CD8-positive, alpha-beta memory T cell (primary cell): ENCODE measurements around the gene AGMO. TPM values are rescaled to one million over a fixed set of nuclear protein-coding genes. Genes with fewer than 3 reads are reported as not detected.

Source experiments
- CTCF ChIA-PET: fragments of 350-600 bp; sonication (Branson Sonifier 250); formaldehyde crosslinking; loops from one replicate; lab custom pipeline; 2021; ENCODE audit warnings: antibody characterized with exemption; lab: Charles Lee
- POLR2A ChIA-PET: fragments of 350-600 bp; sonication (Branson Sonifier 250); formaldehyde crosslinking; loops from one replicate; lab custom pipeline; 2021; ENCODE audit warnings: antibody characterized with exemption; lab: Charles Lee
- DNase-seq, 5 donors: peaks; one replicate each; pipeline versions ENCODE4 v3.0.0 to v3.0.0-alpha.2; 2020 to 2022; ENCODE audit warnings: mixed read lengths in 1 of 5
- H3K27ac ChIP-seq: one replicate; pipeline ENCODE4 v1.7.0; 2013; ENCODE audit warnings: low read depth, mild to moderate bottlenecking, low read length, moderate library complexity
- H3K27me3 ChIP-seq: 2 replicates; pipeline ENCODE4 v1.7.0; 2013; ENCODE audit warnings: low read length, mild to moderate bottlenecking; ENCODE audit not compliant: insufficient read depth, poor library complexity, severe bottlenecking
- H3K36me3 ChIP-seq: 2 replicates; pipeline ENCODE4 v1.7.0; 2013; ENCODE audit warnings: mild to moderate bottlenecking, low read length, moderate library complexity; ENCODE audit not compliant: insufficient read depth
- H3K4me1 ChIP-seq: 2 replicates; pipeline ENCODE4 v1.7.0; 2013; ENCODE audit warnings: mild to moderate bottlenecking, low read length, moderate library complexity; ENCODE audit not compliant: insufficient read depth
- H3K4me3 ChIP-seq: 2 replicates; pipeline ENCODE4 v1.7.0; 2013; ENCODE audit warnings: mild to moderate bottlenecking, low read length
- H3K9me3 ChIP-seq: 2 replicates; pipeline ENCODE4 v1.7.0; 2013; ENCODE audit warnings: mild to moderate bottlenecking, low read length
- H3K27ac Mint-ChIP-seq, 8 donors: one replicate each; pipeline ENCODE4 v1.8.0; 2020 to 2021; ENCODE audit warnings: mixed read lengths in 8 of 8, mild to moderate bottlenecking in 6 of 8, inconsistent platforms in 3 of 8, moderate library complexity in 3 of 8
- H3K27me3 Mint-ChIP-seq, 2 donors: one replicate each; pipeline ENCODE4 v1.8.0; 2020 to 2021; ENCODE audit warnings: mixed read lengths in 2 of 2, mild to moderate bottlenecking in 1 of 2, moderate library complexity in 1 of 2
- H3K36me3 Mint-ChIP-seq, 3 donors: one replicate each; pipeline ENCODE4 v1.8.0; 2020 to 2021; ENCODE audit warnings: mixed read lengths in 3 of 3, inconsistent platforms in 1 of 3, mild to moderate bottlenecking in 1 of 3
- H3K4me1 Mint-ChIP-seq, 3 donors: one replicate each; pipeline ENCODE4 v1.8.0; 2020 to 2021; ENCODE audit warnings: mixed read lengths in 3 of 3, inconsistent platforms in 1 of 3, mild to moderate bottlenecking in 1 of 3
- H3K4me3 Mint-ChIP-seq, 7 donors: one replicate each; pipeline ENCODE4 v1.8.0; 2020 to 2021; ENCODE audit warnings: mixed read lengths in 7 of 7, mild to moderate bottlenecking in 6 of 7, moderate library complexity in 4 of 7, inconsistent platforms in 2 of 7
- H3K9me3 Mint-ChIP-seq, 5 donors: one replicate each; pipeline ENCODE4 v1.8.0; 2020 to 2022; ENCODE audit warnings: mixed read lengths in 5 of 5, mild to moderate bottlenecking in 3 of 5, moderate library complexity in 2 of 5, inconsistent platforms in 1 of 5
- polyA plus RNA-seq: library from polyadenylated mRNA; unstranded; fragments of 300-500 nt; fragmentation: Illumina TruSeq; gene quantifications from one replicate; pipeline ENCODE4 v1.2.3, GENCODE V29; 2021
- total RNA-seq, 2 experiments: library from RNA; stranded (reverse); gene quantifications; one replicate each; pipeline ENCODE4 v1.2.3, GENCODE V29; 2021

AGMO gene
- total RNA-seq (not detected), polyA plus RNA-seq (not detected)

- H3K27ac Mint-ChIP-seq, result no peak within 1 kb of the TSS
- Histone ChIP-seq H3K4me3 (no peak within 1 kb of the TSS), H3K36me3 (no peaks in the 10 kb centered on the region), H3K27ac (no peak within 1 kb of the TSS), H3K27me3 (no peaks in the 10 kb centered on the region), H3K4me1 (no peaks in the 10 kb centered on the region), H3K9me3 (no peaks in the 10 kb centered on the region)
- peaks cover 0 to 6% (median 3%) of the 10 kb centered on the region in 5 donors for H3K9me3 Mint-ChIP-seq
- no peaks in the 10 kb centered on the region for H3K36me3 Mint-ChIP-seq
- H3K4me3 Mint-ChIP-seq, result no peak within 1 kb of the TSS
- no peak for DNase-seq
- ChIA-PET POLR2A (no interaction called here), CTCF (no interaction called here)
- no peaks in the 10 kb centered on the region for H3K4me1 Mint-ChIP-seq
- H3K27me3 Mint-ChIP-seq, result no peaks in the 10 kb centered on the region
Measured at GRCh38 chr7:15561835-15562234, at the start of gene AGMO. AGMO (minus strand) TSS chr7:15562015.

DNA sequence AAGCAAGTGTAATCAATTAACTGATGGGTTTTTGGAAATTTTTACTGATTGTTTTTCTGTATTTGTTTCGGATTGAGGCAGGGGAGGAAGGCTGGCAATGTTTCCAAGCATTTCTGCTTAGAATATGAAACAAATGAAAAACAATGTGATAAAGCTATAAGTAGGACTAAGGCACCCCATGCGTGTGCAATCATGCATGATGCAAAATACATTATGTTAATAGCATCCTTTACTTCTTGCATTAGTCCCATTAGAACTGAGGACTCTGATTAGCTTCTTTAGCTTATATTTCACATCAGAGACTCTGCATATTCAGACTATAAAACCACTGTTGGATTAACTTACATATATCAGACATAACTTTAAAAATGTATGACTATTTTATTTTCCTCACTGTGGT lies 48.7 kb upstream of the AGMO start:
- no peaks in the 10 kb centered on the region for H3K27me3 ChIP-seq
- no peaks in the 10 kb centered on the region for H3K4me1 ChIP-seq
- POLR2A ChIA-PET, result no interaction called here
- CTCF ChIA-PET, result no interaction called here
- Mint-ChIP-seq H3K9me3 (peaks cover 0 to 20% (median 0%) of the 10 kb centered on the region in 5 donors), H3K4me1 (no peaks in the 10 kb centered on the region), H3K36me3 (no peaks in the 10 kb centered on the region), H3K4me3 (no peak overlapping the region), H3K27ac (no peak overlapping the region), H3K27me3 (no peaks in the 10 kb centered on the region)
- no peaks in the 10 kb centered on the region for H3K36me3 ChIP-seq
- H3K27ac ChIP-seq, result no peak overlapping the region
- no peaks in the 10 kb centered on the region for H3K9me3 ChIP-seq
- no peak overlapping the region for H3K4me3 ChIP-seq
- no peak for DNase-seq

GRCh38 chr7:15609287-15609686 lies 47.5 kb upstream of the AGMO start:
- CTCF ChIA-PET, result no interaction called here
- H3K27ac ChIP-seq, result no peak overlapping the region
- H3K4me3 Mint-ChIP-seq, result no peak overlapping the region
- no peaks in the 10 kb centered on the region for H3K36me3 ChIP-seq
- no peaks in the 10 kb centered on the region for H3K4me1 Mint-ChIP-seq
- H3K4me1 ChIP-seq, result no peaks in the 10 kb centered on the region
- POLR2A ChIA-PET, result no interaction called here
- H3K4me3 ChIP-seq, result no peak overlapping the region
- H3K27ac Mint-ChIP-seq, result no peak overlapping the region
- no peaks in the 10 kb centered on the region for H3K27me3 ChIP-seq
- H3K9me3 Mint-ChIP-seq, result peaks cover 0 to 17% (median 4%) of the 10 kb centered on the region in 5 donors
- no peak for DNase-seq
- H3K27me3 Mint-ChIP-seq, result no peaks in the 10 kb centered on the region
- no peaks in the 10 kb centered on the region for H3K9me3 ChIP-seq
- no peaks in the 10 kb centered on the region for H3K36me3 Mint-ChIP-seq

- Mint-ChIP-seq H3K4me3 (no peak overlapping the region), H3K9me3 (peaks cover 0 to 22% (median 4%) of the 10 kb centered on the region in 5 donors), H3K4me1 (no peaks in the 10 kb centered on the region), H3K27me3 (no peaks in the 10 kb centered on the region), H3K27ac (no peak overlapping the region), H3K36me3 (no peaks in the 10 kb centered on the region)
- CTCF ChIA-PET, result no interaction called here
- POLR2A ChIA-PET, result no interaction called here
- H3K27ac ChIP-seq, result no peak overlapping the region
- no peak for DNase-seq
- H3K9me3 ChIP-seq, result no peaks in the 10 kb centered on the region
- no peaks in the 10 kb centered on the region for H3K36me3 ChIP-seq
- H3K4me3 ChIP-seq, result no peak overlapping the region
- no peaks in the 10 kb centered on the region for H3K27me3 ChIP-seq
- no peaks in the 10 kb centered on the region for H3K4me1 ChIP-seq
Measured at GRCh38 chr7:15607529-15608210, 45.9 kb upstream of the AGMO start.

DNA sequence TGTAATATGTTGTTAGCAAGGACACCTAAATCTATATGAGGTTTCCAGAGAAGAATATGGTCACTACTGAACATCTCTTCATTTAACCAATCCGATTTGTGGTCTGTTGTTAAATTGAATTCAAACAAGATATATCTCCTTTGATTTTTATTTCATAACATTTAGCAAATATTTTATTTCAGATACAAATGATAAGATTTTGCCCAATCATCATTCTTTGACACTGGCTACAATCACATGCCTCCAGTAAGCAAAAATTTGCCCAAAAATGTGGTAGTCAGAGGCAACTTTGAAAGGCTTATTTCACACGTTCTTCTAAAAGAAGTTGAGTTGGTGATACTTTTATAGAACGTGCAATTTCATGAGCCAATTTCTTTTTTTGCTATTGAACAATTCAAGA lies 44.7 kb upstream of the AGMO start:
- Mint-ChIP-seq H3K36me3 (no peaks in the 10 kb centered on the region), H3K27me3 (no peaks in the 10 kb centered on the region), H3K4me1 (no peaks in the 10 kb centered on the region), H3K9me3 (peaks cover 0 to 20% (median 4%) of the 10 kb centered on the region in 5 donors), H3K27ac (no peak overlapping the region), H3K4me3 (no peak overlapping the region)
- H3K27ac ChIP-seq, result no peak overlapping the region
- no peaks in the 10 kb centered on the region for H3K4me1 ChIP-seq
- no peaks in the 10 kb centered on the region for H3K27me3 ChIP-seq
- POLR2A ChIA-PET, result no interaction called here
- no peaks in the 10 kb centered on the region for H3K9me3 ChIP-seq
- no peak for DNase-seq
- H3K36me3 ChIP-seq, result no peaks in the 10 kb centered on the region
- no peak overlapping the region for H3K4me3 ChIP-seq
- CTCF ChIA-PET, result no interaction called here

GRCh38 chr7:15604166-15604565 lies 42.4 kb upstream of the AGMO start:
- H3K4me3 Mint-ChIP-seq, result no peak overlapping the region
- H3K27ac ChIP-seq, result no peak overlapping the region
- peaks cover 0 to 10% (median 4%) of the 10 kb centered on the region in 5 donors for H3K9me3 Mint-ChIP-seq
- H3K27me3 Mint-ChIP-seq, result no peaks in the 10 kb centered on the region
- H3K36me3 ChIP-seq, result no peaks in the 10 kb centered on the region
- no peaks in the 10 kb centered on the region for H3K4me1 ChIP-seq
- H3K36me3 Mint-ChIP-seq, result no peaks in the 10 kb centered on the region
- no peaks in the 10 kb centered on the region for H3K27me3 ChIP-seq
- POLR2A ChIA-PET, result no interaction called here
- H3K4me1 Mint-ChIP-seq, result no peaks in the 10 kb centered on the region
- CTCF ChIA-PET, result no interaction called here
- no peak overlapping the region for H3K4me3 ChIP-seq
- no peak for DNase-seq
- no peaks in the 10 kb centered on the region for H3K9me3 ChIP-seq
- no peak overlapping the region for H3K27ac Mint-ChIP-seq

GRCh38 chr7:15603124-15603523 lies 41.3 kb upstream of the AGMO start:
- H3K9me3 ChIP-seq, result no peaks in the 10 kb centered on the region
- H3K4me1 ChIP-seq, result no peaks in the 10 kb centered on the region
- H3K27me3 ChIP-seq, result no peaks in the 10 kb centered on the region
- no peaks in the 10 kb centered on the region for H3K36me3 ChIP-seq
- H3K4me3 ChIP-seq, result no peak overlapping the region
- CTCF ChIA-PET, result no interaction called here
- POLR2A ChIA-PET, result no interaction called here
- Mint-ChIP-seq H3K36me3 (no peaks in the 10 kb centered on the region), H3K9me3 (peaks cover 0 to 7% (median 4%) of the 10 kb centered on the region in 5 donors), H3K4me1 (no peaks in the 10 kb centered on the region), H3K27me3 (no peaks in the 10 kb centered on the region), H3K4me3 (no peak overlapping the region), H3K27ac (no peak overlapping the region)
- no peak for DNase-seq
- no peak overlapping the region for H3K27ac ChIP-seq

GRCh38 chr7:15602236-15602635 lies 40.4 kb upstream of the AGMO start:
- H3K27ac Mint-ChIP-seq, result no peak overlapping the region
- Histone ChIP-seq H3K9me3 (no peaks in the 10 kb centered on the region), H3K4me3 (no peak overlapping the region), H3K27me3 (no peaks in the 10 kb centered on the region), H3K27ac (no peak overlapping the region), H3K4me1 (no peaks in the 10 kb centered on the region), H3K36me3 (no peaks in the 10 kb centered on the region)
- POLR2A ChIA-PET, result no interaction called here
- CTCF ChIA-PET, result no interaction called here
- H3K9me3 Mint-ChIP-seq, result peaks cover 0 to 12% (median 4%) of the 10 kb centered on the region in 5 donors
- H3K4me1 Mint-ChIP-seq, result no peaks in the 10 kb centered on the region
- no peaks in the 10 kb centered on the region for H3K27me3 Mint-ChIP-seq
- no peak for DNase-seq
- no peak overlapping the region for H3K4me3 Mint-ChIP-seq
- H3K36me3 Mint-ChIP-seq, result no peaks in the 10 kb centered on the region
